ENCODE data around the gene ZNF512B. TPM values are rescaled to one million over a fixed set of nuclear protein-coding genes. Genes with fewer than 3 reads are reported as not detected.

The ZNF512B gene
- polyA plus RNA-seq, 1 donor, result 29.8 TPM

GRCh38 chr20:63947638-63948456 is 21.9 kb downstream of the ZNF512B start:
- DNase-seq, result no peak

GRCh38 chr20:63946986-63947637 is 22.6 kb downstream of the ZNF512B start:
- DNase-seq, result no peak

GRCh38 chr20:63945921-63946920 is 23.5 kb downstream of the ZNF512B start:
- no peak for DNase-seq

- no peak for DNase-seq
Measured at GRCh38 chr20:63945031-63945658, 24.6 kb downstream of the ZNF512B start.

- DNase-seq, result no peak
Measured at GRCh38 chr20:63944078-63944941, 25.4 kb downstream of the ZNF512B start.

- no peak for DNase-seq
Measured at GRCh38 chr20:63943808-63944077, 26.0 kb downstream of the ZNF512B start.

- no peak for DNase-seq
Measured at GRCh38 chr20:63942969-63943807, 26.5 kb downstream of the ZNF512B start.

GRCh38 chr20:63942250-63942951 is 27.3 kb downstream of the ZNF512B start:
- DNase-seq, result peak; percentile 74

GRCh38 chr20:63941282-63942081 is 28.2 kb downstream of the ZNF512B start:
- no peak for DNase-seq

GRCh38 chr20:63940472-63941266 is 29.1 kb downstream of the ZNF512B start:
- no peak for DNase-seq

- no peak for DNase-seq
Measured at GRCh38 chr20:63940071-63940471, 29.7 kb downstream of the ZNF512B start.

- no peak for DNase-seq
Measured at GRCh38 chr20:63939061-63939935, 30.4 kb downstream of the ZNF512B start.

- DNase-seq, result no peak
Measured at GRCh38 chr20:63937596-63937995, 32.1 kb downstream of the ZNF512B start.

- no peak for DNase-seq
Measured at GRCh38 chr20:63935447-63935846, 34.3 kb downstream of the ZNF512B start.

- no peak for DNase-seq
Measured at GRCh38 chr20:63934271-63935068, 35.3 kb downstream of the ZNF512B start.

- DNase-seq, result no peak
Measured at GRCh38 chr20:63933646-63934045, 36.1 kb downstream of the ZNF512B start.

Data from hindlimb muscle (tissue), 1 donor.